ENCODE results near the gene PRKD1. TPM values are rescaled to one million over a fixed set of nuclear protein-coding genes. Genes with fewer than 3 reads are reported as not detected.

Gene PRKD1
- total and polyA plus RNA-seq, 2 donors (not counting 1 experiment from before 2014, with no cell fraction given), result 20.1 to 26.2 TPM

DNA sequence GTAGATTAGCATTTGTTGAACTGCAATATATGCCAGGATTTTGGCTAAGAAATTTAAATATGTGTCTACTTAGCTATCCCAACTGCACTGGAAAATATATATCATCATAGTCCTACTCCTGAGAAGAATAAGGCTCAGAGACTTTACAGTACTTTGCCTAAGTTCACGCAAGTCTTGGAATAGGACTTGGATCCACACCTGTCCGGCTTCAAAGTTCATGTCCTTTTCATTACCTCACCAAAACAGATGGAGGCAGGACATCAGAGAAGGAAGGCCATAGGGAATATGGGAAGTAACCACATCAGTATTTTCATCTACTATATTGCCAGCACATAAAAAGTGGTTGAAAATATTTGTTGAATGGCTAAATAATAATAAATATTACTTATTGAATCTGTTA is 358.5 kb downstream of the PRKD1 start:
- DNase-seq (ENCODE audit: low read depth in 2 of 2), result peak in 1 of 2 donors; percentile 34
- Histone ChIP-seq H3K4me2 (ENCODE audit: extremely low read depth, insufficient read depth, low read length) (no peak overlapping the region), H3K4me1 (ENCODE audit: control insufficient read depth, extremely low read depth, insufficient read depth, low read length) (no peaks in the 10 kb centered on the region), H3K27me3 (ENCODE audit: control insufficient read depth, insufficient read depth, low read length) (no peaks in the 10 kb centered on the region), H4K20me1 (ENCODE audit: control insufficient read depth, extremely low read depth, insufficient read depth, low read length) (no peaks in the 10 kb centered on the region), H3K4me3 (replicated peaks in 1 of 4; ENCODE audit: control extremely low read depth in 1 of 4, insufficient read depth in 1 of 4, low read depth in 3 of 4, low read length in 4 of 4) (no peak overlapping the region), H2AFZ (ENCODE audit: low read length) (no peak overlapping the region), H3K9me3 (ENCODE audit: control insufficient read depth, insufficient read depth, low read depth, low read length) (no peaks in the 10 kb centered on the region), H3K79me2 (ENCODE audit: control insufficient read depth, insufficient read depth, low read length) (no peaks in the 10 kb centered on the region), H3K9ac (ENCODE audit: insufficient read depth, low read length) (no peak overlapping the region), H3K27ac (ENCODE audit: insufficient read depth, low read length) (no peak overlapping the region), H3K36me3 (ENCODE audit: control insufficient read depth, insufficient read depth, low read length) (no peaks in the 10 kb centered on the region)
- TF ChIP-seq, protein P1, sequence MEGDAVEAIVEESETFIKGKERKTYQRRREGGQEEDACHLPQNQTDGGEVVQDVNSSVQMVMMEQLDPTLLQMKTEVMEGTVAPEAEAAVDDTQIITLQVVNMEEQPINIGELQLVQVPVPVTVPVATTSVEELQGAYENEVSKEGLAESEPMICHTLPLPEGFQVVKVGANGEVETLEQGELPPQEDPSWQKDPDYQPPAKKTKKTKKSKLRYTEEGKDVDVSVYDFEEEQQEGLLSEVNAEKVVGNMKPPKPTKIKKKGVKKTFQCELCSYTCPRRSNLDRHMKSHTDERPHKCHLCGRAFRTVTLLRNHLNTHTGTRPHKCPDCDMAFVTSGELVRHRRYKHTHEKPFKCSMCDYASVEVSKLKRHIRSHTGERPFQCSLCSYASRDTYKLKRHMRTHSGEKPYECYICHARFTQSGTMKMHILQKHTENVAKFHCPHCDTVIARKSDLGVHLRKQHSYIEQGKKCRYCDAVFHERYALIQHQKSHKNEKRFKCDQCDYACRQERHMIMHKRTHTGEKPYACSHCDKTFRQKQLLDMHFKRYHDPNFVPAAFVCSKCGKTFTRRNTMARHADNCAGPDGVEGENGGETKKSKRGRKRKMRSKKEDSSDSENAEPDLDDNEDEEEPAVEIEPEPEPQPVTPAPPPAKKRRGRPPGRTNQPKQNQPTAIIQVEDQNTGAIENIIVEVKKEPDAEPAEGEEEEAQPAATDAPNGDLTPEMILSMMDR (conservative IDR thresholded peaks at IDR 0.05 in 1 of 2, IDR thresholded peaks at IDR 0.05 in 1 of 2; ENCODE audit: low read depth in 1 of 2, low read length in 2 of 2), result no peak

DNA sequence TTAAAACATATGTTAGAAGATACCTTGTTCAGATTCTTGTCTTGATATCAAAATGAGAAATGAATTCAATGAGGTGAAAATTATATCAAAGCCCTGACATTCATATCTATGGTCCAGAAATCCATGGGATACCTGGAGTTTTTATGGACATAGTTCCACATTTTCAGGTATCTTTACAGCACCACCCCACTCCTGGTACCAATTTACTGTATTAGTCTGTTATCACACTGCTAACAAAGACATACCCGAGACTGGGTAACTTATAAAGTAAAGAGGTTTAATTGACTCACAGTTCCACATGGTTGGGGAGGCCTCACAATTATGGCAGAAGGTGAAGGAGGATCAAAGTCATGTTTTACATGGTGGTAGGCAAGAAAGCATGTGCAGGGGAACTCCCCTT is 361.5 kb downstream of the PRKD1 start:
- no peak for DNase-seq (ENCODE audit: low read depth in 2 of 2)
- no peak for TF ChIP-seq EZH2 (IDR thresholded peaks at IDR 0.05; ENCODE audit: low read length, missing control alignments)
- TF ChIP-seq, protein P1 (conservative IDR thresholded peaks at IDR 0.05 in 1 of 2, IDR thresholded peaks at IDR 0.05 in 1 of 2; ENCODE audit: low read depth in 1 of 2, low read length in 2 of 2), result no peak
- no peaks in the 10 kb centered on the region for H3K36me3 ChIP-seq (ENCODE audit: control insufficient read depth, insufficient read depth, low read length)

DNA sequence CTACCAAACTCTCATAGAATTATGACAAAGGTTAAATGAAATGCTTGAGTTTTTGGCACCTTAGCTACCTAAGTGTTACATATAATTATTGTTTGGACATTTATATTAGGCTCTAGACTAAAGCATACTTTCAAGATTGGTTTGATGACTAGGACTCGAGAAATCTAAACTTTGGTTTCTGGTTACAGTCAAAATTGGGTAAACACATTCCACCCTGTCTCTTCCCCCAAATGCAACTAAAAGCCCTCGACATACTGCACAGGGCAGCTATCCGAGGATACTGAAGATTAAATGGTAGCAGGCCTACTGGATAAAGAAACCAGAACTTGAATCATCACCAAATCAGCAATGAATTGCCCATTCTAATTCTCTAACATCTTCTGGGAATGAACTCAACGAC is 369.1 kb downstream of the PRKD1 start:
- TF ChIP-seq EZH2 (IDR thresholded peaks at IDR 0.05; ENCODE audit: low read length, missing control alignments), result no peak
- TF ChIP-seq, protein P1 (conservative IDR thresholded peaks at IDR 0.05 in 1 of 2, IDR thresholded peaks at IDR 0.05 in 1 of 2; ENCODE audit: low read depth in 1 of 2, low read length in 2 of 2), result no peak
- Histone ChIP-seq H3K27me3 (ENCODE audit: control insufficient read depth, insufficient read depth, low read length) (no peaks in the 10 kb centered on the region), H3K36me3 (ENCODE audit: control insufficient read depth, insufficient read depth, low read length) (no peaks in the 10 kb centered on the region), H4K20me1 (ENCODE audit: control insufficient read depth, extremely low read depth, insufficient read depth, low read length) (no peaks in the 10 kb centered on the region), H3K4me3 (replicated peaks in 1 of 4; ENCODE audit: control extremely low read depth in 1 of 4, insufficient read depth in 1 of 4, low read depth in 3 of 4, low read length in 4 of 4) (no peak overlapping the region), H3K4me1 (ENCODE audit: control insufficient read depth, extremely low read depth, insufficient read depth, low read length) (no peaks in the 10 kb centered on the region), H2AFZ (ENCODE audit: low read length) (no peak overlapping the region), H3K9me3 (ENCODE audit: control insufficient read depth, insufficient read depth, low read depth, low read length) (no peaks in the 10 kb centered on the region), H3K27ac (ENCODE audit: insufficient read depth, low read length) (no peak overlapping the region), H3K4me2 (ENCODE audit: extremely low read depth, insufficient read depth, low read length) (peak overlapping the region; percentile 40), H3K9ac (ENCODE audit: insufficient read depth, low read length) (no peak overlapping the region), H3K79me2 (ENCODE audit: control insufficient read depth, insufficient read depth, low read length) (no peaks in the 10 kb centered on the region)
- peak; percentile 70 to 71 for DNase-seq (ENCODE audit: low read depth in 2 of 2)

More for the DNA sequence above, 361.5 kb downstream of the PRKD1 start:
- Histone ChIP-seq H3K4me3 (replicated peaks in 1 of 4; ENCODE audit: control extremely low read depth in 1 of 4, insufficient read depth in 1 of 4, low read depth in 3 of 4, low read length in 4 of 4) (no peak overlapping the region), H2AFZ (ENCODE audit: low read length) (no peak overlapping the region), H3K27me3 (ENCODE audit: control insufficient read depth, insufficient read depth, low read length) (no peaks in the 10 kb centered on the region), H3K79me2 (ENCODE audit: control insufficient read depth, insufficient read depth, low read length) (no peaks in the 10 kb centered on the region), H3K9me3 (ENCODE audit: control insufficient read depth, insufficient read depth, low read depth, low read length) (no peaks in the 10 kb centered on the region), H3K4me1 (ENCODE audit: control insufficient read depth, extremely low read depth, insufficient read depth, low read length) (no peaks in the 10 kb centered on the region), H4K20me1 (ENCODE audit: control insufficient read depth, extremely low read depth, insufficient read depth, low read length) (no peaks in the 10 kb centered on the region), H3K4me2 (ENCODE audit: extremely low read depth, insufficient read depth, low read length) (no peak overlapping the region), H3K27ac (ENCODE audit: insufficient read depth, low read length) (no peak overlapping the region), H3K9ac (ENCODE audit: insufficient read depth, low read length) (no peak overlapping the region)
